Esophagus squamous epithelium (tissue), 4 donors: ENCODE measurements around the gene RPS8.

Experiments
- POLR2A ChIP-seq, 4 donors: fragments of 450-650 bp; IDR thresholded peaks; one replicate each; pipeline ENCODE4 v1.6.1; 2017; ENCODE audit warnings: antibody characterized with exemption in 4 of 4, mild to moderate bottlenecking in 4 of 4, moderate library complexity in 3 of 4
- TF ChIP-seq, protein P1 (sequence below), 6 experiments: fragments of 450-650 bp in 4 of 6; fragments of 200-600 bp in 2 of 6; sonication (generic) in 2 of 6; IDR thresholded peaks; one replicate each; pipeline ENCODE4 v1.5.1; 2016 to 2019; ENCODE audit warnings: antibody characterized with exemption in 6 of 6, mild to moderate bottlenecking in 4 of 6, moderate library complexity in 4 of 6

DNA sequence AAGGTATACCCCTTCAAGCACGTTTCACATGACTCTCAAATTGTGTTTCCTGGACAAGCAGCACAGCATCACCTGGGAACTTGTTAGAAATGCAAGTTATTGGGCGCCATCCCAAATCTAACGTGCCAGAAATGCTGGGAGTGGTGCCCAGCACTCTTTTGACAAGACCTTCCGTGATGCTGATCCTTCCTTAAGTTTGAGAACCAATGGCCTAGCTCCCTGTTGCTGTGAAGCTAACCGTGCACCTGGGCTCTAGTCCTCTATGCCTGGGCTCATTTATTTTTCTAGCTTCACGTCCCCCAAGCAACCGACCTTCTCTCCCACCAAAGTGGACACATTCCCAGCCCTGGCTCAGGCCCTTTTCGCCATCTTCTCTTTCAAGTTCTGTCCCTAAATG lies 8.4 kb downstream of the RPS8 start:
- TF ChIP-seq, protein P1, sequence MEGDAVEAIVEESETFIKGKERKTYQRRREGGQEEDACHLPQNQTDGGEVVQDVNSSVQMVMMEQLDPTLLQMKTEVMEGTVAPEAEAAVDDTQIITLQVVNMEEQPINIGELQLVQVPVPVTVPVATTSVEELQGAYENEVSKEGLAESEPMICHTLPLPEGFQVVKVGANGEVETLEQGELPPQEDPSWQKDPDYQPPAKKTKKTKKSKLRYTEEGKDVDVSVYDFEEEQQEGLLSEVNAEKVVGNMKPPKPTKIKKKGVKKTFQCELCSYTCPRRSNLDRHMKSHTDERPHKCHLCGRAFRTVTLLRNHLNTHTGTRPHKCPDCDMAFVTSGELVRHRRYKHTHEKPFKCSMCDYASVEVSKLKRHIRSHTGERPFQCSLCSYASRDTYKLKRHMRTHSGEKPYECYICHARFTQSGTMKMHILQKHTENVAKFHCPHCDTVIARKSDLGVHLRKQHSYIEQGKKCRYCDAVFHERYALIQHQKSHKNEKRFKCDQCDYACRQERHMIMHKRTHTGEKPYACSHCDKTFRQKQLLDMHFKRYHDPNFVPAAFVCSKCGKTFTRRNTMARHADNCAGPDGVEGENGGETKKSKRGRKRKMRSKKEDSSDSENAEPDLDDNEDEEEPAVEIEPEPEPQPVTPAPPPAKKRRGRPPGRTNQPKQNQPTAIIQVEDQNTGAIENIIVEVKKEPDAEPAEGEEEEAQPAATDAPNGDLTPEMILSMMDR (IDR thresholded peaks at IDR 0.05), result no peak
- TF ChIP-seq POLR2A (IDR thresholded peaks at IDR 0.05), result no peak
